Measurements from ENCODE around the gene KCNAB2. TPM values are rescaled to one million over a fixed set of nuclear protein-coding genes. Genes with fewer than 3 reads are reported as not detected.

KCNAB2 gene
- polyA plus RNA-seq, 1 of the 3 experiments (the other 2 are of a cell fraction) = 7.6 TPM

DNA sequence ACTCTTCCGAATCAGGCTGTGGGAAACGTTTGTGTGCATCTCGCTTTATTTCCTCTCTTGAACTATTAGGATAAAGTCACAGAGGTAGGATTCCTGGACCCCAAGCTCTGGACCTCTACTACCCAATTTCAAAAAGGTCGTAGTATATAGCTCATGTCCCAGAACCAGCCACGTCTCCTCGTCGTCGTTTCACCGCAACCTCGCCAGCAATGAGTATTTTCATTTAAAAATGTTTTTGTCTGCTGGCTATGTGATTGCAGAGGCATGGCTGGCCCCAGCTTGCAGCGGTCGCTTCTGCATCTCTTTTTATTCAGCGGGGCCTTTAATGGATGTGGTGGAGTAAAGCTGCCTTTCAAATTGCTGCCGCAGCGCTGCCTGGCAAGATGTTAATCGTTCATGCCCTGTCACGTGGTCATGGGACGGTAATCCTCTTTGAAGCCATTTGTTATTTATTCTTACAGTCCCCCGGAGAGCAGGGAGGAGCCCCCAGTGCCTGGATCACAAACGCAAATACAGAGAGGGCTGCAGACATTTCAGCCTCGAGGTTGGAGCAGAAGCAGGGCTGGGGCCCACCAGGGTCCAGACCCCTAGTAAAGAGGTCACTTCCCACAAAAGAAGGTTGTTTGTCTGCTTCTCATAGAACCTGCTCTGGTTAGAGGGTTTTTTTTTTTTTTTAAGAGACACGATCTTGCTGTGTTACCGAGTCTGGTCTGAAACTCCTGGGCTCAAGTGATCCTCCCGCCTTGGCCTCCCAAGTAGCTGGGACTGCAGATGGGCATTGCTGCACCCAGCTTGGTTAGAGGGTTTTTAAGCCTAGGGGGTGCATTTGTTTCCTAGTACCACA lies 41.9 kb upstream of the KCNAB2 start:
- H3K4me3 ChIP-seq (ENCODE audit: low read depth in 2 of 2, low read length in 1 of 2) = no peak overlapping the region
- POLR2A ChIA-PET = interaction anchor here (1.2 kb wide), 1 partner anchor 45 kb away, joined by 3 read pairs; no protein-coding TSS in a partner anchor
- H3K79me2 ChIP-seq (ENCODE audit: insufficient read depth) = no peaks in the 10 kb centered on the region
- CTCF ChIA-PET = interaction anchor here (2.4 to 2.9 kb wide), 2 partner anchors 31 to 49 kb away, joined by 9 to 21 read pairs; no protein-coding TSS in a partner anchor
- no peak overlapping the region for H2AFZ ChIP-seq (ENCODE audit: low read depth)
- DNase-seq = peak; percentile 69
- H3K4me1 ChIP-seq (ENCODE audit: control insufficient read depth in 1 of 2, insufficient read depth in 2 of 2, low read depth in 1 of 2, low read length in 1 of 2) = peaks cover 0 to 40% of the 10 kb centered on the region in 2 experiments; a peak in 1 of 4 replicates
- no peaks in the 10 kb centered on the region for H3F3A ChIP-seq (replicated peaks; ENCODE audit: insufficient read depth)
- H3K4me2 ChIP-seq = no peak overlapping the region
- H3K9me3 ChIP-seq = no peaks in the 10 kb centered on the region
- no peak overlapping the region for H3K9ac ChIP-seq
- TF ChIP-seq NFIC (IDR thresholded peaks at IDR 0.05; ENCODE audit: borderline replicate concordance) (no peak), SIN3A (IDR thresholded peaks at IDR 0.05; ENCODE audit: borderline replicate concordance, low read depth, low read length) (no peak), TCF12 (IDR thresholded peaks at IDR 0.05) (no peak), RAD21 (IDR thresholded peaks at IDR 0.05; ENCODE audit: low read length) (no peak), YY1 (IDR thresholded peaks at IDR 0.05; ENCODE audit: low read depth) (no peak), POLR2AphosphoS5 (IDR thresholded peaks at IDR 0.05; ENCODE audit: low read depth, low read length) (no peak), RCOR1 (IDR thresholded peaks at IDR 0.05; ENCODE audit: low read length) (no peak), EP300 (IDR thresholded peaks at IDR 0.05; ENCODE audit: borderline replicate concordance in 1 of 2, low read depth in 1 of 2, low read length in 1 of 2) (no peak), FOXJ3 (CRISPR knock-in tag; IDR thresholded peaks at IDR 0.05) (no peak), GABPA (IDR thresholded peaks at IDR 0.05; ENCODE audit: low read depth) (no peak)
- TF ChIP-seq, protein P1, sequence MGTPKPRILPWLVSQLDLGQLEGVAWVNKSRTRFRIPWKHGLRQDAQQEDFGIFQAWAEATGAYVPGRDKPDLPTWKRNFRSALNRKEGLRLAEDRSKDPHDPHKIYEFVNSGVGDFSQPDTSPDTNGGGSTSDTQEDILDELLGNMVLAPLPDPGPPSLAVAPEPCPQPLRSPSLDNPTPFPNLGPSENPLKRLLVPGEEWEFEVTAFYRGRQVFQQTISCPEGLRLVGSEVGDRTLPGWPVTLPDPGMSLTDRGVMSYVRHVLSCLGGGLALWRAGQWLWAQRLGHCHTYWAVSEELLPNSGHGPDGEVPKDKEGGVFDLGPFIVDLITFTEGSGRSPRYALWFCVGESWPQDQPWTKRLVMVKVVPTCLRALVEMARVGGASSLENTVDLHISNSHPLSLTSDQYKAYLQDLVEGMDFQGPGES (IDR thresholded peaks at IDR 0.05; ENCODE audit: low read depth, low read length) = no peak
- TF ChIP-seq, protein P2, sequence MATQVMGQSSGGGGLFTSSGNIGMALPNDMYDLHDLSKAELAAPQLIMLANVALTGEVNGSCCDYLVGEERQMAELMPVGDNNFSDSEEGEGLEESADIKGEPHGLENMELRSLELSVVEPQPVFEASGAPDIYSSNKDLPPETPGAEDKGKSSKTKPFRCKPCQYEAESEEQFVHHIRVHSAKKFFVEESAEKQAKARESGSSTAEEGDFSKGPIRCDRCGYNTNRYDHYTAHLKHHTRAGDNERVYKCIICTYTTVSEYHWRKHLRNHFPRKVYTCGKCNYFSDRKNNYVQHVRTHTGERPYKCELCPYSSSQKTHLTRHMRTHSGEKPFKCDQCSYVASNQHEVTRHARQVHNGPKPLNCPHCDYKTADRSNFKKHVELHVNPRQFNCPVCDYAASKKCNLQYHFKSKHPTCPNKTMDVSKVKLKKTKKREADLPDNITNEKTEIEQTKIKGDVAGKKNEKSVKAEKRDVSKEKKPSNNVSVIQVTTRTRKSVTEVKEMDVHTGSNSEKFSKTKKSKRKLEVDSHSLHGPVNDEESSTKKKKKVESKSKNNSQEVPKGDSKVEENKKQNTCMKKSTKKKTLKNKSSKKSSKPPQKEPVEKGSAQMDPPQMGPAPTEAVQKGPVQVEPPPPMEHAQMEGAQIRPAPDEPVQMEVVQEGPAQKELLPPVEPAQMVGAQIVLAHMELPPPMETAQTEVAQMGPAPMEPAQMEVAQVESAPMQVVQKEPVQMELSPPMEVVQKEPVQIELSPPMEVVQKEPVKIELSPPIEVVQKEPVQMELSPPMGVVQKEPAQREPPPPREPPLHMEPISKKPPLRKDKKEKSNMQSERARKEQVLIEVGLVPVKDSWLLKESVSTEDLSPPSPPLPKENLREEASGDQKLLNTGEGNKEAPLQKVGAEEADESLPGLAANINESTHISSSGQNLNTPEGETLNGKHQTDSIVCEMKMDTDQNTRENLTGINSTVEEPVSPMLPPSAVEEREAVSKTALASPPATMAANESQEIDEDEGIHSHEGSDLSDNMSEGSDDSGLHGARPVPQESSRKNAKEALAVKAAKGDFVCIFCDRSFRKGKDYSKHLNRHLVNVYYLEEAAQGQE (IDR thresholded peaks at IDR 0.05; ENCODE audit: low read depth, low read length) = no peak
- no peaks in the 10 kb centered on the region for H3K9me2 ChIP-seq
- H4K20me1 ChIP-seq (ENCODE audit: insufficient read depth) = no peaks in the 10 kb centered on the region
- WGBS (ENCODE audit: low lambda C conversion rate) = 76% methylated on average over 24 of the region's 24 CpGs
- no peaks in the 10 kb centered on the region for H3K27me3 ChIP-seq (ENCODE audit: insufficient read depth)
- no peaks in the 10 kb centered on the region for H3K36me3 ChIP-seq (replicated peaks in 1 of 2; ENCODE audit: control insufficient read depth in 1 of 2, insufficient read depth in 2 of 2, low read length in 1 of 2)
- H3K27ac ChIP-seq (ENCODE audit: low read depth in 2 of 2, low read length in 1 of 2) = no peak overlapping the region
